Esophagus muscularis mucosa (tissue), 4 donors: ENCODE data around the gene GABRD. TPM values are rescaled to one million over a fixed set of nuclear protein-coding genes. Genes with fewer than 3 reads are reported as not detected.

Source experiments
- DNase-seq: peaks from one replicate; pipeline ENCODE4 v3.0.0-alpha.2; 2017; ENCODE audit errors: extremely low spot score
- H3K27ac ChIP-seq, 4 donors: fragments of 200-600 bp; sonication (generic); replicated peaks in 1 of 4; 1 replicate in 3 of 4; 2 replicates in 1 of 4; pipeline ENCODE4 v1.5.1; 2016 to 2019; ENCODE audit warnings: mild to moderate bottlenecking in 1 of 4
- H3K27me3 ChIP-seq, 4 donors: fragments of 200-600 bp; sonication (generic); one replicate each; pipeline versions ENCODE4 v1.5.1 to v1.6.0; 2016 to 2019
- H3K36me3 ChIP-seq, 4 donors: fragments of 200-600 bp; sonication (generic); one replicate each; pipeline ENCODE4 v1.5.1; 2016 to 2019
- H3K4me1 ChIP-seq, 4 donors: fragments of 200-600 bp; sonication (generic); one replicate each; pipeline ENCODE4 v1.5.1; 2016 to 2019
- H3K4me3 ChIP-seq, 4 donors: fragments of 200-600 bp; sonication (generic); 1 replicate in 2 of 4; 2 replicates in 2 of 4; pipeline ENCODE4 v1.5.1; 2016 to 2019; ENCODE audit warnings: mild to moderate bottlenecking in 4 of 4, moderate library complexity in 1 of 4
- H3K9me3 ChIP-seq, 4 donors: fragments of 200-600 bp; sonication (generic); 1 replicate in 3 of 4; 2 replicates in 1 of 4; pipeline ENCODE4 v1.5.1; 2016 to 2019
- CTCF ChIP-seq, 3 experiments: fragments of 200-600 bp in 2 of 3; fragments of 450-650 bp in 1 of 3; sonication (generic) in 2 of 3; IDR thresholded peaks; one replicate each; pipeline ENCODE4 v1.5.1; 2017 to 2019; ENCODE audit warnings: antibody characterized with exemption in 3 of 3, mild to moderate bottlenecking in 2 of 3, moderate library complexity in 1 of 3
- EP300 ChIP-seq: sonication (generic); formaldehyde crosslinking; IDR thresholded peaks from one replicate; pipeline ENCODE4 v1.6.1; 2017; ENCODE audit warnings: antibody characterized with exemption
- POLR2A ChIP-seq: fragments of 450-650 bp; IDR thresholded peaks from one replicate; pipeline ENCODE4 v1.6.1; 2017; ENCODE audit warnings: antibody characterized with exemption, moderate library complexity, mild to moderate bottlenecking, low read depth
- POLR2AphosphoS5 ChIP-seq, 2 donors: sonication (generic); formaldehyde crosslinking; IDR thresholded peaks; one replicate each; pipeline ENCODE4 v1.6.1; 2017; ENCODE audit warnings: antibody characterized with exemption in 2 of 2
- WGBS: methylation state at CpG from one replicate; pipeline ENCODE4 v1.1.5; 2018; 5-methylcytosine and 5-hydroxymethylcytosine counted together
- intact Hi-C: fragments of 100-400 bp; cut with DNase I; formaldehyde crosslinking; loops from one replicate; pipeline ENCODE4 v1.15.1; 2023
- total RNA-seq, 4 donors: library from RNA; depleted of rRNA; stranded (reverse); fragments of >200 nt; gene quantifications; one replicate each; pipeline versions ENCODE4 v1.1.0 to v1.2.1, GENCODE V29; 2016

The GABRD gene
- total RNA-seq = not detected

- intact Hi-C loops = no loop called here
- H3K36me3 ChIP-seq = no peaks in the 10 kb centered on the region
- peaks cover 5 to 18% (median 13%) of the 10 kb centered on the region in 4 donors for H3K4me1 ChIP-seq
- peaks cover 0 to 99% (median 38%) of the 10 kb centered on the region in 4 donors for H3K27me3 ChIP-seq
- peak within 1 kb of the TSS; percentile 22 to 48 (median 31) for H3K4me3 ChIP-seq
- H3K27ac ChIP-seq = no peak within 1 kb of the TSS
- TF ChIP-seq POLR2A = no peak
- TF ChIP-seq POLR2AphosphoS5 (IDR thresholded peaks at IDR 0.05) = no peak
- TF ChIP-seq CTCF (IDR thresholded peaks at IDR 0.05) = no peak
- no peak for TF ChIP-seq EP300
- H3K9me3 ChIP-seq = no peaks in the 10 kb centered on the region
- DNase-seq = no peak
- WGBS = no CpG with 5 or more reads among the region's 60 CpGs
Measured at GRCh38 chr1:2019172-2019543, at the start of gene GABRD. TSS of gene GABRD (plus strand) at chr1:2019345. CDS start at chr1:2019424, 79 bp downstream.

- no peak overlapping the region for H3K4me3 ChIP-seq
- no peaks in the 10 kb centered on the region for H3K4me1 ChIP-seq
- WGBS = 76% methylated on average over 5 of the region's 10 CpGs
- intact Hi-C loops = no loop called here
- no peak overlapping the region for H3K27ac ChIP-seq
- TF ChIP-seq POLR2A (no peak), EP300 (no peak), CTCF (IDR thresholded peaks at IDR 0.05) (no peak), POLR2AphosphoS5 (IDR thresholded peaks at IDR 0.05) (no peak)
- no peaks in the 10 kb centered on the region for H3K36me3 ChIP-seq
- no peaks in the 10 kb centered on the region for H3K9me3 ChIP-seq
- no peak for DNase-seq
- H3K27me3 ChIP-seq = peaks cover 0 to 86% (median 3%) of the 10 kb centered on the region in 4 donors
Measured at GRCh38 chr1:1969505-1969900, 49.6 kb upstream of the GABRD start.

- intact Hi-C loops = no loop called here
- WGBS = 75% methylated on average over 16 of the region's 29 CpGs
Measured at GRCh38 chr1:1969953-1970716, 49.0 kb upstream of the GABRD start.

GRCh38 chr1:1971017-1971416 is 48.1 kb upstream of the GABRD start:
- TF ChIP-seq POLR2AphosphoS5 (IDR thresholded peaks at IDR 0.05) = no peak
- no peak for TF ChIP-seq CTCF (IDR thresholded peaks at IDR 0.05)
- no peak for TF ChIP-seq EP300
- no peak for TF ChIP-seq POLR2A
- no peaks in the 10 kb centered on the region for H3K36me3 ChIP-seq
- WGBS = 89% methylated on average over 17 of the region's 17 CpGs
- peaks cover 0 to 85% (median 0%) of the 10 kb centered on the region in 4 donors for H3K27me3 ChIP-seq
- no peaks in the 10 kb centered on the region for H3K4me1 ChIP-seq
- no peaks in the 10 kb centered on the region for H3K9me3 ChIP-seq
- DNase-seq = no peak
- intact Hi-C loops = no loop called here
- no peak overlapping the region for H3K4me3 ChIP-seq
- H3K27ac ChIP-seq = no peak overlapping the region

More at GRCh38 chr1:1969953-1970716, 49.0 kb upstream of the GABRD start:
- H3K4me3 ChIP-seq = no peak overlapping the region
- TF ChIP-seq EP300 = no peak
- TF ChIP-seq POLR2A = no peak
- no peak for TF ChIP-seq POLR2AphosphoS5 (IDR thresholded peaks at IDR 0.05)
- no peaks in the 10 kb centered on the region for H3K4me1 ChIP-seq
- H3K27me3 ChIP-seq = peaks cover 0 to 86% (median 2%) of the 10 kb centered on the region in 4 donors
- no peaks in the 10 kb centered on the region for H3K9me3 ChIP-seq
- no peaks in the 10 kb centered on the region for H3K36me3 ChIP-seq
- no peak overlapping the region for H3K27ac ChIP-seq
- DNase-seq = no peak

GRCh38 chr1:1971688-1972087 is 47.5 kb upstream of the GABRD start:
- Histone ChIP-seq H3K27ac (no peak overlapping the region), H3K27me3 (peaks cover 0 to 84% (median 0%) of the 10 kb centered on the region in 4 donors), H3K4me3 (no peak overlapping the region), H3K9me3 (no peaks in the 10 kb centered on the region), H3K36me3 (no peaks in the 10 kb centered on the region), H3K4me1 (no peaks in the 10 kb centered on the region)
- DNase-seq = no peak
- WGBS = 95% methylated on average over 16 of the region's 21 CpGs
- intact Hi-C loops = no loop called here
- TF ChIP-seq EP300 (no peak), CTCF (IDR thresholded peaks at IDR 0.05) (no peak), POLR2A (no peak), POLR2AphosphoS5 (IDR thresholded peaks at IDR 0.05) (no peak)
